HG02943 (cell line): ENCODE data around the gene STK10.

Experiments
- ATAC-seq: cut with Tn5 transposase; IDR thresholded peaks from one replicate; pipeline ENCODE4 v1.9.1; 2021; ENCODE audit warnings: mild to moderate bottlenecking, low read depth, moderate library complexity; ENCODE audit not compliant: unreplicated experiment

The STK10 gene

GRCh38 chr5:172144931-172145869, 42.8 kb downstream of the STK10 start:
- ATAC-seq, result no peak

DNA sequence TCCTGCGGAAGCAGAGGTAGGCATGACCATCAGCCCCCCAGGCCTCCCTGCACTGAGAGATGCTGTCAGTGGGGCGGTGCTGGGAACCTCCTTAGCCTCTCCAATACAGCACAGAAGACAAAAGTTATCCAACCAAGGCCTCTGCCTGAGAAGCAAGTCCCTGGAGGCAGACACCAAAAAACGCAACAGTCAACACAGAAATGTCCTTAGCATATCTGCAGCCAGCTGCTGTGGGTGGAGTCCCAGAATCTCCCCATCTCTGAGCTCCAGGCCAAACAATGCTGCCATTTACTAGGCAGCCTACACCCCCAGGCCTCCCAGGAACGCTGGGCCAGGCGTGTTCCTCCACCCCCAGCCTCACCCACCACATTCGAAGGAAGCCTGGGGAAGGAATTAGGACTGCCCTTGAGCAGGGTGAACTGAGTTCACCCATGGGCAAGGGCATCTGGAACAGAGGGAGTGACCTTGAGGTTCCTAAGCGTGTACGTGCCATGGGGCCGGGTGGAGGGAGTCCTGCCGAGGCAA, 43.7 kb downstream of the STK10 start:
- peak; percentile 50 for ATAC-seq

GRCh38 chr5:172143875-172144274, 44.1 kb downstream of the STK10 start:
- ATAC-seq, result no peak

GRCh38 chr5:172142709-172143215, 45.3 kb downstream of the STK10 start:
- ATAC-seq, result no peak

DNA sequence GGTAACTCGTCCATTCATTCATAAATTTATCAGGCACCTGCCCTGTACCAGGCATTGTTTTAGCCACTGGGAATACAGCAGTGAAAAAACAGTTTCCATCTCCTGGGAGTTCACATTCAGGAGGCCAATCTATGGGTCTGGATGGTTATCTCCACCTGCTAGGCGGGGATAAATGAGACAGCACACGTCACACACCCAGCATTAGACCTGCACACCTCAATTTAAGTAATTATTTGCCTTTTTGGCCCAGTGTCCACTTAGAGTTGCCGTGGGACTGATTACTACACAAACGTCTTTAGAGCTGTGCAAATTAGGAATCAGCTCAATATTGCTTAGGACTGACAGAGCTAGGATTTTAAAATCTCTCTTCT, 46.1 kb downstream of the STK10 start:
- ATAC-seq, result no peak

GRCh38 chr5:172140866-172141265, 47.2 kb downstream of the STK10 start:
- no peak for ATAC-seq

DNA sequence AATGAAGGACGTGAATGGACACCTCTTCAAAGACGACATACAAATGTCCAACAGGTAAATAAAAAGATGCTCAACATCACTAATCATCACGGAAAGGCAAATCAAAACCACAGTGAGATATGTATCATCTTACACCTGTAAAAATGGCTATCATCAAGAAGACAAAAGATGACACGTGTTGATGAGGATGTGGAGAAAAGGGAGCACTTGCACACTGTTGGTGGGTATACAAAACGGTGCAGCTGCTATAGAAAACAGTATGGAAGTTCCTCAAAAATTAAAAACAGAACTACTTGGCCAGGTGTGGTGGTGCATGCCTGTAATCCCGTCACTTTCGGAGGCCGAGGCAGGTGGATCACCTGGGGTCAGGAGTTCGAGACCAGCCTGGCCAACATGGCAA, 47.9 kb downstream of the STK10 start:
- ATAC-seq, result no peak

DNA sequence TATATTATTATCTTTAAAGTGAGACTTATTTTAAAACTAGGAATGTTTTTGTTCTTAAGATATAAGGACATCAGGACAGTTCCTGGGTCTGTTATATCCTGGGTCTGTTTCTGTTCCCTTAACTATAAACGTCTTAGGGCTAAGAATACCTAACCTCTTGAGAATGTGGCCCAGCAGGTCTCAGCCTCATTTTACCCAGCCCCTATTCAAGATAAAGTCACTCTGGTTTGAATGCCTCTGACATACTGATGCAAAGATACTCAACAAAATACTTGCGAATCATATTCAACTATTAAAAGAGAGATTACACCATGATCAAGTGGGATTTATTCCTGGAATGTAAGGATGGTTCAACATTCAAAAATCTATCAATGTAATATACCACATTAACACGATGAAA, 51.0 kb downstream of the STK10 start:
- no peak for ATAC-seq

GRCh38 chr5:172133359-172134029, 54.5 kb downstream of the STK10 start:
- no peak for ATAC-seq

DNA sequence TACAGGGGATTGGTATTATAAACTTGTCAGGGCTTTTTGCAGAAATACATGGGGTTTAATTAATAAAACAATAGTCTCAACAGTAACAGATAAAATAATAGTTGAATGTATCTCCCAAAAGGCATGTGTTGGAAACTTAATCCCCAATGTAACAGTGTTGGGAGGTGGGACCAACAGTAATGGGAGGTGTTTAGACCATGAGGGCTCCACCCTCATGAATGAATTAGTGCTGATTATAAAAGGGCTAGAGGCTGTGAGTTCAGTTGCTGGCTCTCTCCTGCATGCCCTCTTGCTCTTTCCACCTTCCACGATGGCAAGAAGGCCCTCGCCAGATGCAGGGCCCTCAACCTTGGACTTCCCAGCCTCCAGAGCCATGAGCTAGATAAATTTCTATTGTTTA, 56.3 kb downstream of the STK10 start:
- no peak for ATAC-seq

- ATAC-seq, result no peak
These were observed 58.6 kb downstream of the STK10 start for GRCh38 chr5:172129256-172129910.

GRCh38 chr5:172127581-172127980, 60.4 kb downstream of the STK10 start:
- ATAC-seq, result no peak

DNA sequence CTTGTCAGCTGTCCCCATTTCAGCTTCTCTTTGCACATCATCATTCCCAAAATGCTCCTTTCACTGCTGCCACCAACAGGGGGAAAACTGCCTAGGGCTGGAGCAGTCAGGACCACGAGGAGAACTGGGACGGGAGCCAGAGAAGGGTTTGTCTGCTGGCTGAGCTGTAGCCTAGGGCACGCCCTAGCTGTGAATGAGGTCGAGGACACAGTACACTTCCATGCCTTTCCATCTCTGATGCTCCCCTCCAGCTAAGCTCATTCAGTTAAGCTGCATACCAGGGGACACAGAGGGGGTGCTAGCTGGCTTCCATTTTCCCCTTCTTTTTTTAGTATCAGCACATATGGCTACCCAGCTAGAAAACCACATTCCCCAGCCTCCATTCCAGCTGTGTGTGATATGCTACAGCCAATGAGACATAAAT, 64.7 kb downstream of the STK10 start:
- no peak for ATAC-seq

GRCh38 chr5:172119921-172120688, 67.9 kb downstream of the STK10 start:
- ATAC-seq, result no peak

DNA sequence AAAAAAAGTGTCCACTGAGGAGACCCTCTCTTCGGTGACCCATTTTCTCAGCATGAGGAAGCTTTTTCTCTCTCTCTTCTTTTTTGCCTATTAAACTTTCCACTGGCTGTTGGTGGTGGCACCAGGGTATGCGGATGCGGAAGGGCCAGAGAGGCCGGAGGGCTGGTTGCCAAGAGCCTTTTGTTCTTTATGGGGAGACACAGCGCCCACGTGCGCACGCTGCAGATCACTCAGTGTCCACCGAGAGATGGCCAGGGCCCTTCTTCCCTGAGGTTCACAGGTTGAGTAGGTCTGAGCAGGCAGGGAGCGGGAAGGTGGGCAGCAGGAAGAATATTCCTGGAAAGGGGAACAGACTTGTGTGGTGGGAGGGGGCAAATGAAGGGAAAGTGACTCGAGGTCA, 69.1 kb downstream of the STK10 start:
- ATAC-seq, result no peak

GRCh38 chr5:172117977-172118701, 69.9 kb downstream of the STK10 start:
- ATAC-seq, result no peak

DNA sequence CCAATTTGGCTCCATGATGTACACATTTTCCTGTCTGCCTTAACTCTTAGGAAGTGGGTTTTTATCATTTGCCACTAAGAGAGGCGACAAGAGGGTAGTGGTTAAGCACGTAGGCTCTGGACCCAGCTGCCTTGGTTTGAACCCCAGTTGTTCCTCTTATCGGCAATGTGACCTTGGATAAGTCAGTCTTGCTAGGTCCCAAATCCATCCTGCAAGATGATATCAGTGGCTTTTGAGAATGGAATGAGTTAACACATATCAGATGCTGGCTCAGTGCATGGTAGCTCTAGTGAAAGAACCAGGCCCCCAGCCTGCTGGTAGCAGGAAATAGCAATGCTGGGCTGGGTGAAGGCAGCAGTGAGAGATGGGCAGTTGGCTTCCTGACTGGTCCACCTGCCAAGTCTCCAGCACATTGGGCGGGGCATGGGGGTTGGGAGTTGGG, 72.5 kb downstream of the STK10 start:
- ATAC-seq, result no peak

DNA sequence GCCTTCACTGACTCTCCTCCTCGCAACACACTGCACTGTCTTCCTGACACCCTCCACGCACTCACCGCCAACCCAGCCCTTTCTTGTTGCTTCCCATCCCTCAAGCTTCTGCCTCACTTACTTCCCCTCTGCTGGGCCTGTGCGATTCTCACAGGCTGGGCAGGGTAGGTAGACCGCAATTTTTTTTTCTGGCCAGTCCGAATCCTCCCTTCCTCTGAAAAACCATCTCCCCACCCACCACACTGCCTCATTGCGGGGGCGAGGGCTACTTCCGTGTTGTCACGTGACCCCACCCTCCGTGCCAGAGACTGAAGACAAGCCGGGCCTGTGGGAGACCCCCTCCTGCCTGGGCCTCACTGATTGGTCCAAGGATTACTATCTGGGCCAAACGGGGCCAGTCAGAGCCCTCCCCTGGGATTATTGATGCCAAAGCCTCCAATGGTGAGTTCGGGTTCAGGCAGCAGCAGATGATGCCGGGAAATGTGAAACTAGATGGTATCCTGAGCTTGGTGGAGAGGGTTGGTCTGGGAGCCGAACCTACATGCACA, 73.1 kb downstream of the STK10 start:
- ATAC-seq, result peak; percentile 55

- no peak for ATAC-seq
These were observed 75.0 kb downstream of the STK10 start for GRCh38 chr5:172113036-172113435.
